Activated naive CD8-positive, alpha-beta T cell treated with anti-CD3 and anti-CD28 coated beads, Interleukin-2, amount 50 U/mL, for 24 hours (primary cell): ENCODE data around the gene KIF2A.

Experiments used
- ATAC-seq: fragments of 150-1000 bp; cut with Tn5 transposase; one replicate; pipeline ENCODE4 v1.10.0; 2021
- DNase-seq: peaks from one replicate; pipeline ENCODE4 v3.0.0; 2021
- H3K27ac Mint-ChIP-seq: one replicate; pipeline ENCODE4 v1.8.0; 2021; ENCODE audit warnings: mild to moderate bottlenecking, mixed read lengths
- H3K27me3 Mint-ChIP-seq: one replicate; pipeline ENCODE4 v1.8.0; 2021; ENCODE audit warnings: mixed read lengths
- H3K36me3 Mint-ChIP-seq: one replicate; pipeline ENCODE4 v1.8.0; 2021; ENCODE audit warnings: low read depth, mixed read lengths
- H3K4me1 Mint-ChIP-seq: one replicate; pipeline ENCODE4 v1.8.0; 2021; ENCODE audit warnings: mixed read lengths
- H3K4me3 Mint-ChIP-seq: one replicate; pipeline ENCODE4 v1.8.0; 2021; ENCODE audit warnings: mild to moderate bottlenecking, moderate library complexity, mixed read lengths
- H3K9me3 Mint-ChIP-seq: one replicate; pipeline ENCODE4 v1.8.0; 2021; ENCODE audit warnings: mixed read lengths

KIF2A gene

GRCh38 chr5:62354028-62354874 lies 48.2 kb downstream of the KIF2A start:
- no peaks in the 10 kb centered on the region for H3K9me3 Mint-ChIP-seq
- H3K27me3 Mint-ChIP-seq = no peaks in the 10 kb centered on the region
- no peak for ATAC-seq
- no peak overlapping the region for H3K4me3 Mint-ChIP-seq
- no peak overlapping the region for H3K27ac Mint-ChIP-seq
- H3K36me3 Mint-ChIP-seq = peaks cover 50% of the 10 kb centered on the region
- peaks cover 6% of the 10 kb centered on the region for H3K4me1 Mint-ChIP-seq
- DNase-seq = no peak

GRCh38 chr5:62362701-62363100 lies 56.7 kb downstream of the KIF2A start:
- peaks cover 47% of the 10 kb centered on the region for H3K36me3 Mint-ChIP-seq

GRCh38 chr5:62369039-62369438 lies 63.0 kb downstream of the KIF2A start:
- no peaks in the 10 kb centered on the region for H3K9me3 Mint-ChIP-seq

More at GRCh38 chr5:62362701-62363100, 56.7 kb downstream of the KIF2A start:
- H3K4me3 Mint-ChIP-seq = no peak overlapping the region
- no peaks in the 10 kb centered on the region for H3K9me3 Mint-ChIP-seq
- peaks cover 1% of the 10 kb centered on the region for H3K4me1 Mint-ChIP-seq
- DNase-seq (no peak), ATAC-seq (no peak)
- H3K27ac Mint-ChIP-seq = no peak overlapping the region
- H3K27me3 Mint-ChIP-seq = no peaks in the 10 kb centered on the region

DNA sequence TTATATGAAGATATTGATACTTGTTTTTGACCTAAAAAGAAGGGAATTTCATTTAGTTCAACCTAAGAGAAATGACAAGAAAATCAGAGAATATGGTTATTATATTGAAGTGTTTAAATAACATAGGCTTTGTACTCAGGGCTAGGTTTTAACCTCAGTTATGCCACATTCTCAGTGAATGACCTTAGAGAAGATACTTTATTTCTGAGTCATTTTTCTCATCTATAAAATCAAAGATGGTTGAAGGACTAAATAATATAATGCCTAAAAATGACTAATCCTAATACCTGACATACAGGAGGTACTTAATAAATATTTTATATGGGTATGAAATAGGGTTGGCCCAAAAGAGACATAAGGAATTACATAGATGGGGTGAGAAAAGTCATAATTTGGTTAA lies 65.4 kb downstream of the KIF2A start:
- Mint-ChIP-seq H3K9me3 (no peaks in the 10 kb centered on the region), H3K36me3 (peaks cover 35% of the 10 kb centered on the region), H3K27ac (no peak overlapping the region), H3K27me3 (no peaks in the 10 kb centered on the region), H3K4me3 (no peak overlapping the region), H3K4me1 (peaks cover 7% of the 10 kb centered on the region)
- ATAC-seq (no peak), DNase-seq (no peak)

More at GRCh38 chr5:62369039-62369438, 63.0 kb downstream of the KIF2A start:
- DNase-seq (no peak), ATAC-seq (peak; percentile 93)
- Mint-ChIP-seq H3K27me3 (no peaks in the 10 kb centered on the region), H3K27ac (peak overlapping the region; percentile 53), H3K4me1 (peaks cover 8% of the 10 kb centered on the region), H3K36me3 (peaks cover 43% of the 10 kb centered on the region), H3K4me3 (no peak overlapping the region)

DNA sequence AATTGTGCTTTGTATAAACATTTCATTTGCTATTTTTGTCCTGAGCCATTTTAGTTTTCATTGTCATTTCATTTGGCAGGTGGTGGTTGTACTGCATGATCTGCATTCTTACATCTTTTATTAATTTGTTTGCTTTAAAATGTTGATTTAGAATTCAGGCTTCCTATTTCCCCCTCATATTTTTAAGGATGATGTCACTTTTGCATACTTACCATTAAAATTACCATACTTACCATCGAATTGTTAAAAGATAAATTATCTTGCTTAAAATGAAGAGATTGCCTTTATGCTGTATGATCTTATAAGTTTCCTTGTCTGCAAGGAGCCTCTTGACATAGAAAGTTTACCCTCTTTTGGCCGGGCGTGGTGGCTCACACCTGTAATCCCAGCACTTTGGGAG lies 66.6 kb downstream of the KIF2A start:
- DNase-seq (no peak), ATAC-seq (no peak)
- H3K27ac Mint-ChIP-seq = no peak overlapping the region
- peaks cover 7% of the 10 kb centered on the region for H3K4me1 Mint-ChIP-seq
- H3K27me3 Mint-ChIP-seq = no peaks in the 10 kb centered on the region
- H3K36me3 Mint-ChIP-seq = peaks cover 36% of the 10 kb centered on the region
- no peaks in the 10 kb centered on the region for H3K9me3 Mint-ChIP-seq
- H3K4me3 Mint-ChIP-seq = no peak overlapping the region

DNA sequence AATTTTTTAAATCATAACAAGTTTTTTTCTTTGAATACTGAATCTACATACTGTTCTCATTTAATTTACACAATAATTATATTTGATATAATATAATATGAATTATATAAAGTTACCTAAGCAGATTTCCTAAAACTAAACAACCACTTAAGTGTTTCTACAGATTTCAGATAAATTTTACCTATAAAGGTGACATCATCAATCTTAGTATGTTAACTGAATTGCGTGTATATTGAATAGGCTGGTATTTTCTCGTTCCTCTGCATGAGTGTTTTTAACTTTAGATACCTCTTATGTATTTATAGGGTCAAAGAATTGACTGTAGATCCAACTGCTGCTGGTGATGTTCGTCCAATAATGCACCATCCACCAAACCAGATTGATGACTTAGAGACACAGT lies 67.4 kb downstream of the KIF2A start:
- H3K4me3 Mint-ChIP-seq = no peak overlapping the region
- no peaks in the 10 kb centered on the region for H3K9me3 Mint-ChIP-seq
- ATAC-seq (no peak), DNase-seq (no peak)
- no peaks in the 10 kb centered on the region for H3K27me3 Mint-ChIP-seq
- H3K36me3 Mint-ChIP-seq = peaks cover 41% of the 10 kb centered on the region
- H3K27ac Mint-ChIP-seq = no peak overlapping the region
- peaks cover 7% of the 10 kb centered on the region for H3K4me1 Mint-ChIP-seq

GRCh38 chr5:62374090-62374489 lies 68.1 kb downstream of the KIF2A start:
- H3K27ac Mint-ChIP-seq = no peak overlapping the region
- H3K4me3 Mint-ChIP-seq = no peak overlapping the region
- no peak for ATAC-seq
- H3K9me3 Mint-ChIP-seq = no peaks in the 10 kb centered on the region
- DNase-seq = no peak
- H3K36me3 Mint-ChIP-seq = peaks cover 41% of the 10 kb centered on the region
- H3K27me3 Mint-ChIP-seq = no peaks in the 10 kb centered on the region
- H3K4me1 Mint-ChIP-seq = peaks cover 3% of the 10 kb centered on the region

GRCh38 chr5:62375627-62376026 lies 69.6 kb downstream of the KIF2A start:
- ATAC-seq (no peak), DNase-seq (no peak)
- Mint-ChIP-seq H3K9me3 (no peaks in the 10 kb centered on the region), H3K4me1 (no peaks in the 10 kb centered on the region), H3K27me3 (no peaks in the 10 kb centered on the region), H3K27ac (peak overlapping the region; percentile 7), H3K4me3 (no peak overlapping the region), H3K36me3 (peaks cover 41% of the 10 kb centered on the region)

GRCh38 chr5:62376064-62376463 lies 70.1 kb downstream of the KIF2A start:
- Mint-ChIP-seq H3K27me3 (no peaks in the 10 kb centered on the region), H3K9me3 (no peaks in the 10 kb centered on the region), H3K27ac (no peak overlapping the region), H3K4me1 (no peaks in the 10 kb centered on the region), H3K36me3 (peaks cover 43% of the 10 kb centered on the region), H3K4me3 (no peak overlapping the region)
- ATAC-seq (peak; percentile 20), DNase-seq (no peak)

DNA sequence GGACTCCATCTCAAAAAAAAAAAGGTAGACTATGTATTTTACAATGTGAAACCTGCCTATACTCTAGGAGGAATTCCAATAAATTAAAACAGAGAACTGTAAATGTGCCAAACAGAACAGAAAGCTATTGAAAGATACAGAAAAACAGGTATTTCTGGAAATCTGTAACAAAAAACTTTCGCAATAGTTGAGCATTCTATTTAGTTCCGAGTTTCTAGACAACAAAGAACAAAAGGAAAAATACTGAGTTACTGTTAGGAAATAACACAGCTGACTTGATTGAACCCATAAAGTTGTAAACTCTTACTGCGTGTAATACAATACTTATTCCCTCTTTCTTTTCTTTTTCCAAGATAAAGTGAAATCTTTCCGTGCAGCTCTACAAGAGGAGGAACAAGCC lies 79.1 kb downstream of the KIF2A start:
- Mint-ChIP-seq H3K27ac (peak overlapping the region; percentile 44), H3K27me3 (no peaks in the 10 kb centered on the region), H3K9me3 (no peaks in the 10 kb centered on the region), H3K4me3 (no peak overlapping the region), H3K4me1 (no peaks in the 10 kb centered on the region), H3K36me3 (peaks cover 53% of the 10 kb centered on the region)
- DNase-seq (no peak), ATAC-seq (no peak)

GRCh38 chr5:62385816-62386400 lies 79.9 kb downstream of the KIF2A start:
- Mint-ChIP-seq H3K9me3 (no peaks in the 10 kb centered on the region), H3K4me3 (no peak overlapping the region), H3K27ac (peak overlapping the region; percentile 44), H3K27me3 (no peaks in the 10 kb centered on the region), H3K4me1 (peaks cover 4% of the 10 kb centered on the region), H3K36me3 (peaks cover 54% of the 10 kb centered on the region)
- no peak for DNase-seq
- no peak for ATAC-seq

DNA sequence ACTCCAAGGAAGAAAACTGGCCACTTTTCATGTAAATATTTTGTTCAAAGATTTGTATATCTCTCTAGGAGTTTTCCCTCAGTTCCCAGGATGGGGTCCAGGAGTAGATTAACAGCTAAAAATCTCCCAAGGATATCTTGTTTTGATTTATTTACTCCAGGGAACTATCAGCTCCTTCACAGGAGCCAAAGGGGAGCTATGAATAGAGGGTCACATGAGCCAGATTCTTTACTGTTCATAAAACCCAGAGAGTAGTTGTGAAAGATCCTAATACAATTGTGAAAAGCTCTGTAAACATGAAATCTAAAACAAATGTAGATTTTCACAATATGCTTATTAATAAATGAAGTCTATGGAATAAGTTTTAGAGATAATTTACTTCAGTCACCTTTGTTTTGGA lies 80.8 kb downstream of the KIF2A start:
- Mint-ChIP-seq H3K4me1 (peaks cover 8% of the 10 kb centered on the region), H3K27ac (peak overlapping the region; percentile 68), H3K9me3 (no peaks in the 10 kb centered on the region), H3K36me3 (peaks cover 54% of the 10 kb centered on the region), H3K27me3 (no peaks in the 10 kb centered on the region), H3K4me3 (no peak overlapping the region)
- DNase-seq = no peak
- ATAC-seq = no peak

DNA sequence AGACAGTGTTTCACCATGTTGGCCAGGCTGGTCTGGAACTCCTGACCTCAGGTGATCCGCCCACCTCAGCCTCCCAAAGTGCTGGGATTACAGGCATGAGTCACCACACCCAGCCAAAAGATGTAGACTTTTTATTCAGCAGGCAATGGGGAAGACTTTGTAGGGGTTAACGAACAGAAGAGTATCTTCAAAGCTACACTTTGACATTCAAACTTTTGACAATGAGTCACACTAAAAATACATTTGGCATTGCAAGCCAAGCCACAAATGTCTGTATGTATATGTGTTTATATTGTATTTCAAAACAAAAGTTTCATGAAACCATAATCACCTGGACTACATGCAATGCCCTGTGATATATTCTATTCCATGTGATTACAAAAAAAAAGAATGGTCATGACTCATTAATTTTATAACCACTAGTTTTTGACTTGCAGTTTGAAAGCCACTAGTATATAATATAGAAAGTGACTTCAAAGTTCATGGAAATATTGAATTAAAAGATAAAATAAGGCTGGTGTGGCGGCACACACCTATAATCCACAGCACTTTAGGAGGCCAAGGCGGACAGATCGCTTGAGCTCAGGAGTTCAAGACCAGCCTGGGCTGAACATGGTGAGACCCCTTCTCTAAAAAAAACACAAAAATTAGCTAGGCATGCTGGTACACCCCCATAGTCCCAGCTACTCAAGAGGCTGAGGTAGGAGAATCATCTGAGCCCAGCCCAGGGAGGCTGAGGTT lies 89.4 kb downstream of the KIF2A start:
- peak; percentile 31 for DNase-seq
- peak; percentile 91 for ATAC-seq
- Mint-ChIP-seq H3K9me3 (no peaks in the 10 kb centered on the region), H3K27me3 (no peaks in the 10 kb centered on the region), H3K27ac (peak overlapping the region; percentile 90), H3K4me1 (peaks cover 65% of the 10 kb centered on the region), H3K36me3 (peaks cover 77% of the 10 kb centered on the region), H3K4me3 (no peak overlapping the region)

- Mint-ChIP-seq H3K36me3 (peaks cover 26% of the 10 kb centered on the region), H3K9me3 (no peaks in the 10 kb centered on the region), H3K4me1 (peaks cover 33% of the 10 kb centered on the region), H3K27ac (peak within 1 kb of the TSS; percentile 98), H3K27me3 (no peaks in the 10 kb centered on the region), H3K4me3 (peak within 1 kb of the TSS; percentile 99)
- DNase-seq (peak; percentile 90), ATAC-seq (peak; percentile 99)
These were observed 97.6 kb downstream of the KIF2A start, which contains the start of gene DIMT1 for GRCh38 chr5:62403411-62404250. Gene DIMT1 (minus strand): TSS chr5:62403905. CDS start chr5:62403772, 133 bp downstream.
